HL-60/S4 treated with retinoic acid at 250 ng/mL for 4 days and 3 days (cell line): ENCODE measurements around the gene PARG.
"Not testable (repeated sequence)": the region's sequence is repeated elsewhere in the genome, so short reads cannot be mapped to it uniquely, and the experiment has no call there.

ENCODE experiments used
- in situ Hi-C: fragments of 300-500 bp; cut with MboI; formaldehyde crosslinking; loops from 2 replicates; pipeline ENCODE4 v1.7.0; 2022; ENCODE audit warnings: low sequenced_read_pairs

PARG gene

DNA sequence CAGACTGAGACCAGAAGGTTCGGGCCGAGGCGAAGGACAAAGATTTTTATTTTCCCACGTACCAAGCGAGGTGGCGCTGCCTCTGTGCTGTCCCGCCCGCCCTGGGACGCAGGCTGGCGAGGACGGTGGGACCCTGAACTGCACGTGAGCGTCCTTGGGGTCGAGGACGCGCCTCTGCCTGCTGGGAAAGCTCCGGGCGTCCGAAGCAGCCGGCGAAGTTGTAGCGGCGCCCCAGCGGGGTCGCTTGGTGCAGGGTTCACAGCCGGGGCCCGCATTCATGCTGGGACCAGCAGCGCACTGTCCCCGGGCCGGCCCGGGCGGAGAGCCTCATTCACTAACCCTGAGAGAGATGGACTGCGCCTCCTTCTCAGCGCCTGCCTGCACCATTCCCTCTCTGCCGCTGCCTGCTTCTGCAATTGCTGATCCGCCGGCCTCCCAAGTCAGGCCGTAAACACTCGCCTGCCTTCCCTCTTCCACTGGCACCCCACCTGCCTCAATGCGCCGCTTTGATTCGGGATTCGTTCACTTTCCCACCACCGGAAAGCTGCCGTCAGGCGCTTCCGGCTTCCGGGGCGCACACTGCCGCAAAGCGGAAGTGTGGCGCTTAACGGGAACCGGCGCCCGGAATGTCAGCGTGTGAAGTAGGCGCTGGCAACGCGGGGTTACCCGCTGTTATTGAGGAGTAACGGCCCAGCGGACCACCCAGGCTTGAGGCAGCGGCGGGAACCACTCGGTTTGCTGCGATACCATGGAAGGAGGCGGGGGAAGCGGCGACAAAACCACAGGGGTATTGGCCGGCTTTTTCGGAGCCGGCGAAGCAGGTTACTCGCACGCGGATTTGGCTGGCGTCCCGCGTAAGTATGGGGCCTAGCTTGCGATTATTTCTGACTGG, at the start of gene PARG, which contains the start of gene TIMM23B:
Gene PARG (minus strand): TSS at position 581 of the 892 bp plus-strand sequence. CDS start 302 bp downstream, at position 279.
Gene TIMM23B (plus strand): TSS at position 607 of the 892 bp plus-strand sequence. CDS start 142 bp downstream, at position 749.
- in situ Hi-C loops, result not testable (repeated sequence)

DNA sequence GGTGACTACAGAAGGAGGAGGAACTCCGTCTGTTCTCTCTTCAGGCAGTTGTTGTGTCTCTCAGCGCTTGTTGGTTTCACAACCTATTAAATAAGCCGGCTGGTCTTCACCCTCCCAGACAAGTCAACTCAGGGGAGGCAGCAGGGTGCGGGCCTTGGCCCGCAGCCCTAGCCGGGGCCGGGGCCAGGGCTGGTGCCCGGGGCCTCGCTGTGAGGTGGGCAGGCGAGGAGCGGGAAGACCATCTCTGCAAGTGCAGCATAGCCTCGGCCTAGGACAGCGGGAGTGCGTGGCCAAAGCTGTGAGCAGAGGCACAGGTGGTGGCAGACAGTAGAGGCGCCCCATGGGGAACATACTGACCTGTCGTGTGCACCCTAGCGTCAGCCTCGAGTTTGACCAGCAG, 46.5 kb upstream of the PARG start, which contains the start of gene AGAP6:
Gene AGAP6 (plus strand): TSS at position 31 of the 400 bp plus-strand sequence. CDS start 310 bp downstream, at position 341.
- in situ Hi-C loops, result not testable (repeated sequence)

DNA sequence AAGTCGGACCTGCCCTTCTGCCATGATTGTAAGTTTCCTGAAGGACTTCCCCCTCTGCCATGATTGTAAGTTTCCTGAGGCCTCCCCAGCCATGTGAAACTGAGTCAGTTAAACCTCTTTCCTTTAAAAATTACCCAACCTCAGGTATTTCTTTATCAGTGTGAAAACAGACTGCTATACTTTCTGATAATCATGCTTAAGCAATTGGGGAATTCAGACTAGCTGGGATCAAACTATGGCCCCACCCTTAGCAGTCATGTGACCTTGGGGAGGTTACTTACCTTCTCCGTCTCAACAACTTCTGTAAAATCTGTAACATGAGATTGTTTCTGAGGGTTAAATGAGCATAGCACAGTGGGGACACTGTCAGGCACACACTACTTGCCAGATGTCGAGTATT, 45.4 kb upstream of the PARG start:
- in situ Hi-C loops, result not testable (repeated sequence)

DNA sequence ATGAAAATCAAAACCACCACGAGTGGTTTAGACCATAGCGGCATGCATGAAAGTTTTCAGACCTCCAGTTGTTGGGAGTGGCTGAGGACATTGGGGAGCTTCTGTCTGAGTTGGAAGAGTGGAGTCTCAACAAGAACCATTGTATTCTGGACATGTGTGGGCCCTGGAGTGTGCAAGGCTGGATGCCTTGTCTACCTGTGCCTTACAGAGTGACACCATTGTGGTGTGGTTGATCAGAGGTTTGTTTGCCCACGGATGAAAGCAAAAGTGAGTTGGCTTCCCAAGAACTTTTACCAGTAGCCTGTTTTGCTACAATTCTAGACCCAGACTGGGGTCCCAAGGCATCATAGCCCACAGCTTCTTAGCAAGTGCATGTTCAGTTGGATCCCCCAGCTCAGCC, 35.9 kb upstream of the PARG start:
- in situ Hi-C loops, result not testable (repeated sequence)

DNA sequence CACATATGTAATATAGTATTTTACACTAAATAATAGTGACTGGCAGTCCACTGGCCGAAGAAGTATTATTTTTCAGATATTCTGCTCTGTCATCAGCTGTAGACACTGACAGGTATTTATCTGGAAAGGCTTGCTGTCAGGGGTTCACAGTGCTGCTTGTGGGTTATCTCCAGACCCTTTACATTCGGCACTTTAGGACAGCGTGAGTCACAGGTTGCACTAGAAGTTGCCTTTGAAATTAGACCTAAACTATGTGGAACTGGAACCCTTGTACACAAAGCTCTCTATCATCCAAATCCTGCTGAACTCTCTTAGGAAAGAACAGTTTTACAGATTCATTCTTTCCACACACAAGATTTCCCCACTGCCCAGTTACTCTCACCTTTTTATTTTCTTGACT, 30.3 kb upstream of the PARG start:
- in situ Hi-C loops, result not testable (repeated sequence)

DNA sequence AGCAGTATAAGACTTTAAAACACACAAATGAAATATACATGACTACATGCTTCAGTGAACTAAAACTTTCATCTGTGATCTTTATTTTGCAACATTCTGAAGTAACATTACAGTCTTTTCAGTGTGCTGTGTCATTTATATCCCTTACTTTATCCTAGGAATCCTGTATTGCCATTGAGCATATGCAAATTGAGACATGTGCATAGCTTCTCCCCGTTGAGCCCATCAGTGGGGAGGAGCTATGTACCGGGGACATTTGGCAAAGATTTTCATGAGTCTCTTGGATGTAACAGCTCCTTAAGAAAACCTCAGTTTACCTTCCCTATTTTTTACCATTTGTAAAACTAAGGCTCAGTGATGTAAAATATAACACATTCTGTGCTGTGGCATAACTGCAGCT, 29.6 kb upstream of the PARG start:
- in situ Hi-C loops, result not testable (repeated sequence)

DNA sequence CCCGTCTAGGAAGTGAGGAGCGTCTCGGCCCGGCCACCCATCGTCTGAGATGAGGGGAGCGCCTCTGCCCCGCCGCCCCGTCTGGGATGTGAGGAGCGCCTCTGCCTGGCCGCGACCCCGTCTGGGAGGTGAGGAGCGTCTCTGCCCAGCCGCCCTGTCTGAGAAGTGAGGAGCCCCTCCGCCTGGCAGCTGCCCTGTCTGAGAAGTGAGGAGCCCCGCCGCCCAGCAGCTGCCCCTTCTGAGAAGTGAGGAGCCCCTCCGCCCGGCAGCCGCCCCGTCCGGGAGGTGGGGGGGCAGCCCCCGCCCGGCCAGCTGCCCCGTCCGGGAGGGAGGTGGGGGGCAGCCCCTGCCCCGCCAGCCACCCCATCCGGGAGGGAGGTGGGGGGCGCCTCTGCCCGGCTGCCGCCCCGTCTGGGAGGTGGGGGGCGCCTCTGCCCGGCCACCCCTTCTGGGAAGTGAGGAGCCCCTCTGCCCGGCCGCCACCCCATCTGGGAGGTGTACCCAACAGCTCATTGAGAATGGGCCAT, 28.6 kb upstream of the PARG start:
- in situ Hi-C loops, result not testable (repeated sequence)

DNA sequence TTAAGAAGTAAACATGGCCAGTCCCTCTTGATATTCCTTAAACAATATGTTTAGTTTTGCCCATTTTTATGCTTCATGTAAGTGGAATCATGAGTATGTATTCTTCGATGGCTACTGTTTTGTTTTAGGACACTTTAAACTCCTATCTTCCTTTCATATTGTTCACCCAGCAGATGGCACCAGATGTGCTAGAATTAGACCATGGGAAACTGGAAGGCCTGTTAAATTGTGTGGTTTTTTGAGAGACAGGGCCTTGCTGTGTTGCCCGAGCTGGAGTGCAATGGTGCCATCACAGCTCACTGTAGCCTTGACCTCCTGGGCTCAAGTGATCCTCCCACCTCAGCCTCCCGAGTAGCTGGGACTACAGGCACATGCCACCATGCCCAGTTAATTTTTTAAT, 11.3 kb upstream of the PARG start:
- in situ Hi-C loops, result not testable (repeated sequence)

DNA sequence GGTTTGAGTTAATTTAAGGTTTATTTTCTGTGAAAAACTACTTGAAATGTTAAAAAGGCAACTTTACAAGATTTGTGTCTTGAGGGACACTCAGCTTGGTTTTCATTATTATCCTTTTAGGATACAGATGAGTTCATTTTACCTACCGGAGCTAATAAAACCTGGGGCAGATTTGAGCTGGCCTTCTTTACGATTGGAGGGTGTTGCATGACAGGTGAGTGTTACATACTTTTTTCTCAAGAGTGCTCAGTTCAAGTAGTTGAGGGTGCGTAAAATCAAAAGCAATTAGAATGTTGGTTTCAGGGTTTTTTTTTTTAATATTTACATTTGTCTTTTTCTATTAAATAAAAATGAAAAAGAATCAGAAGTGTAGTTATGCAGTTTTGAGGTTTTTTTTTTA, 10.2 kb upstream of the PARG start:
- in situ Hi-C loops, result not testable (repeated sequence)

DNA sequence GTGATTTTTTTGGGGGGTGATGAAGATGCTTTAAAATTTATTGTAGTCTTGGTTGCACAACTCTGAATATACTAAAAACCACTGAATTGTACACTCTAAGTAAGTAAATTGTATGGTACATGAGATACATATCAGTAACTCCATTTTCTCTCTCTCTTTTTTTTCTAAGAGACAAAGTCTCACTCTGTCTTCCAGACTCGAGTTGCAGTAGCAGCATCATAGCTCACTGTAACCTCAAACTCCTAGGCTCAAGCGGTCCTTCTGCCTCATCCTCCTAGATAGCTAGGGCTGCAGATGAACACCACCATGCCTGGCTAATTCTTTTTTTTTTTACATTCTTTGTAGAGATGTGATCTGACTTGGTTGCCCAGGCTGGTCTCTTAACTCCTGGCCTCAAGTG, 6.9 kb upstream of the PARG start:
- in situ Hi-C loops, result not testable (repeated sequence)

DNA sequence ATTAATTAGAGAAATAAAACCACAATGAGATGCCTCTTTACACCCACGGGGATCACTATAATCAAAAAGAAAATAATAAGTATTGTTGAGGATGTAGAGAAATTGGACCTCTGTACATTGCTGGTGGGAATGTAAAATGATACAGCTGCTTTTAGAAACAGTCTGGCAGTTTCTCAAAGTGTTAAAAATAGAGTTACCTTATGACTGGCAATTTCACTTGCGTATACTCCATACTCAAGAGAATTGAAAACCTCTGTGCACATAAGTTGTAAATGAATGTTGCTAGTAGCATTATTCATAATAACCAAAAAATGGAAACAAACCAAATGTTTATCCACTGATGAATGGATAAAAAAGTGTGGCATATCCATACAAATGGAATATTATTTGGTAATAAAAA, 6.3 kb upstream of the PARG start:
- in situ Hi-C loops, result not testable (repeated sequence)

DNA sequence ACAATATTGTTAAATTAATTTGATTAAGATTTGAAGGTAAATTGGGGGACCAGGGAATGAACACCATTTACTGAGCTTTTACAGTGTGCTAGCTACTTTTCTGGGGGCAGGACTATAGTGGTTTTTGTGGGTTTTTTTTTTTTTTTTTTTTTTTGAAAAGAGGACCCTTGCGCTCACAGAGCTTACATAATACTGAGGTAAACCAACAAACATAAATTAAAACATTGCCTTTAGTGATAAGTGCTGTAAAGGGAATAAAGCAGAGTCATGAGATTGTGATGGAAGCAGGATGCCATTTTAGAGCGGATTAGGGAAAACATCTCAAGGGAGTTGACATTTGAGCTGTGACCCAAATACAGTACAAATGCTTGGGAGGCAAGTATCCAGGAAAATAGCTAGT, 1.8 kb upstream of the PARG start:
- in situ Hi-C loops, result not testable (repeated sequence)

DNA sequence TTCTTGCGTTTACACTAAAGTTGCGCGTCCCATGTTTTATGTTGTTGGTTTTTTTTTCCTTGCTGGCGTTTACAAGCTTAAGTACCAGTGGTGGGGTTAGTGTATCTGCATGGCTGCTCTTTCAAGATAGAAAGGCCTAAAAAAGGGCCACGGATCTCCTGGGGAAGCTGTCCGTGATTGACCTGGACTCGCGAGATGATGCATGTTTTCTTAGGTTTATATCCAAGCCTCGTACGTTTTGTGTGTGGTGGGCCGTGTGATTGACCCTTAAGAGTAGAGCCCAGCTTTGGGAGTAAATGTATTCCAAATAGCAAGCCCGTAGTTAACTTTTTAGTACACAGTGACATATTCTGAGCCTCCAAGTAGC, 495 bp upstream of the PARG start:
- in situ Hi-C loops, result not testable (repeated sequence)

DNA sequence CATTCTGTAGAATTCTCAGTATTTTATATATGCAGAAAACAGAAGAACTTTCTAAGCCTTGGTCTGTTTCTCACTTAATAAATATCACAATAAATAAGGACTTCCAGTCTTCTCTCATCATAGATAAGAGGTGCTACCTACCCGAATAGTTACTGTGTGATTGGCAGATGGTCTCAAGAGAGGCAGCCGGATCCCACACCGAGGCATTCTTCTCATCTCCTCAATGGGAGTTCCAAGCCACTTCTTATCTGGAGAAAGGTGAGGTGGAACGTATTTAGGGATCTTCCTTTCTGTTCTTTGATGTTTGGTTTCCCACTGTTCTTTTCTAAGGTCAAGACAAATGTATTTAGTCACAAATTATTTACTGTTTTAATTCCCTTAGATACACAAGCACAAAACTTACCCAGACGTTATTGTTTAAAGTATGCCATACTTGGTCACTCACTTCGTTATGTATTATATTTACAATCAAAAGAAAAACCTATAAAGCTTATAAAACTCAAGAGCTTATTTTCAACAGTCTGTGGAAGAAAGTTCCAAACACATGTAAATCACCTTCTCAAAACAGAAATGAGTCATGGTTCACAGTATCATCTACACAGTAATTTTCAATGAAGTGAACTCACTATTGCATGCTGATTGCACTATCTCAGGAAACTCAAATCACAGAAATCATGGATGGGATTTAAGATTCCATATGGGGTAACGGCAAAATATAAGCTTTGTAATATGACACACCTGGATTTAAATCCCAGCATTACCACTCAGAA, 9.7 kb downstream of the PARG start:
- in situ Hi-C loops, result not testable (repeated sequence)

DNA sequence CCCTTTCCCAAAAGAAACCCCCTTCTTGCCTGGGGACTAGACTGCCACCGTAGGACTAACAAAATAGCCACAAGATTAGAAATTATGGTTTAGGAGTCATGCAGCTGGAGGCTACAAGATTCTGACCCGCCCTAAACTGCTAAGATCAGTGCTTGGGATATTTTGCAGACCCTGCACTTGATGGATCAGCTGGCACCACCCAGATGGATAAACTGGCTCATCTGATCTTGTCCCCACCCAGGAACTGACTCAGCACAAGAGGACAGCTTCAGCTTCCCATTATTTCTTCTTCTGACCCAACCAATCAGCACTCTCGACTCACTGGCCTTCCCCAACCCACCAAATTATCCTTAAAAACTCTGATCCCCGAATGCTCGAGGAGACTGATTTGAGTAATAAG, 10.6 kb downstream of the PARG start:
- in situ Hi-C loops, result not testable (repeated sequence)

DNA sequence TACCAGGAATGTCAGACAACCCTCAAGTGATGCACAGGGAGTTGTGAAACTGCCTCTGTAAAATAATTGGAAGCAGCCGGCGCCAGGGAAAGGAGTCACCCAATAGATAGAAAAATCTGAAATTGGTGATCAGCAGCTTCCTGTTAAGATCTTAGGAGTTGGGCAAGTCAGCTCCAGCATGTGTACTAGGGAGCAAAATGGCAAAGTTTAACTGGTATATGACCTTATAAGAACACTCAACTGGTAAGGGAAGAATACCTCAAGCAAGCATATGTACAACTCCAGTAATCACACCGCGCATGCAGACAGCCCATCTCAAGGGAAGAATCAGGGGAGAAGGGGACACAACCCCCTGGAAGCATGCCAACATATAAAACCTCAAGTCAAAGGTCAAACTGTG, 18.3 kb downstream of the PARG start:
- in situ Hi-C loops, result not testable (repeated sequence)

DNA sequence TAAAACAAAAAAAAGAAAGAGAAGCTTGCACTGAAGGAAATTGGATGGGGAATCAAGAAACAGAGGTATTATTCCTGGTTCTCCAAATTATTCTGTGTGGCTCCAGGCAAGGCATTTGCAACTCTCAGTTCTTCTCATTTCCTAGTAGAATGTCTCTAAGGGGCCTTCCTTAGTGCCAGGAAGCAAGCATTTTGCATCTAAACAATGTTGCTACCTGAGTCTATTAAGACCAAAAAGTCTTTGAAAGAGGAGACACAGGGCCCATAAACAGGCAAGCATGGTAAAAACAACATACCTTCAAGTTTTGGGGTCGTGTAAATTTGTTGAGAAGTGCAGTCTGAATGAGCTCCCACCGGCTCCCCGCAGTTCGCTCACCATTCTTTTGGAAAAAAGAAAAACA, 19.8 kb downstream of the PARG start:
- in situ Hi-C loops, result not testable (repeated sequence)

DNA sequence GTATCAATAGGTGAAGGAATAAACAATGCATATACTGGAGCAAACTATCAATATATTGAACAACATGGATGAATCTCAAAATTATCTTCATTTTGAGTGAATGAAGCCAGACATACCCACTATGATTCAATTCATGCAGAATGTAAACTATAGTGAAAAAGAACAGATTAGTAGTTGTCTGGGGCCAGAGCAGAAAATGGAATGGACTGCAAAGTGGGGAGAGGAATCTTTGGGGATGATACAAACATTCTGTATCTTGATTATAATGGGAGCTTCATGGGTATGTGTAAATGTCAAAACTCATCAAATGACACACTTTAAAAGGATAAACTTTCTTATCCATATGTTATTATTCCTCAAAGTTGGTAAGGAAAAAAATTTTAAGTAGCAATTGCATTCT, 23.9 kb downstream of the PARG start:
- in situ Hi-C loops, result not testable (repeated sequence)

DNA sequence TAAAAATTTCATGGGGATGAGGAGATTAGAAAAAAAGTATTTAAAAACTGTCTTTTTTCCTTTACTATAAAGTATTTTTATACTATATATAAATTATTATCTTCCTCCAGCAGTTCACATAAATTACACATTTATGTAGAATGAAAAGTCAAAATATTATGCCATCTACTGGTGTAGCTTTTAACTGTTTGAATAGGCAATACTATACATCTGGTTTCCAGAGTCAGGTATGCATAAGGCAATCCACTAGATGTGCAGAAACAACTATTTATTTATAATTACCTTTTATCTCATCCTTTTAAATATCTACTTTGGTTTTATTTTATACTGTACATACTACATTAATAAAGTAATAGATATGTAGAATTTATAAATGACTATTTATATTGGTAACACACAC, 25.4 kb downstream of the PARG start:
- in situ Hi-C loops, result not testable (repeated sequence)

DNA sequence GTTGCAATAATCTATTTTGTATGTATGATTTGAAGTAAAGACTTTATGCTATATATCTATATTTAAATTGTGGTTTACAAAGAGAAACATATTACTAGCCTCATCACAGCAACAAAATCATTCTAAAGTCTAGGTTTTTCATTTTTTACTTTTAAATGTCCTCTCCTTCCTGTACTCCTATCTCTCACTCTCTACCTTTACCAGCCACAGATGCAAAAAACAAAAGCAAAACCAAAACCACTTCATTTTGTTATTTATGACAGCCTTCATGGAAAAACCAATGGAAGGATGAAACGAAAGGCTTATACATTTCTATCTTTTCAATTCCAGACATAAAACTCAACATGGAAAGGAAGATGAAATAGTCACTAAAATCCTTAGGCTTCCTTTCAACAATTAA, 31.5 kb downstream of the PARG start:
- in situ Hi-C loops, result not testable (repeated sequence)

DNA sequence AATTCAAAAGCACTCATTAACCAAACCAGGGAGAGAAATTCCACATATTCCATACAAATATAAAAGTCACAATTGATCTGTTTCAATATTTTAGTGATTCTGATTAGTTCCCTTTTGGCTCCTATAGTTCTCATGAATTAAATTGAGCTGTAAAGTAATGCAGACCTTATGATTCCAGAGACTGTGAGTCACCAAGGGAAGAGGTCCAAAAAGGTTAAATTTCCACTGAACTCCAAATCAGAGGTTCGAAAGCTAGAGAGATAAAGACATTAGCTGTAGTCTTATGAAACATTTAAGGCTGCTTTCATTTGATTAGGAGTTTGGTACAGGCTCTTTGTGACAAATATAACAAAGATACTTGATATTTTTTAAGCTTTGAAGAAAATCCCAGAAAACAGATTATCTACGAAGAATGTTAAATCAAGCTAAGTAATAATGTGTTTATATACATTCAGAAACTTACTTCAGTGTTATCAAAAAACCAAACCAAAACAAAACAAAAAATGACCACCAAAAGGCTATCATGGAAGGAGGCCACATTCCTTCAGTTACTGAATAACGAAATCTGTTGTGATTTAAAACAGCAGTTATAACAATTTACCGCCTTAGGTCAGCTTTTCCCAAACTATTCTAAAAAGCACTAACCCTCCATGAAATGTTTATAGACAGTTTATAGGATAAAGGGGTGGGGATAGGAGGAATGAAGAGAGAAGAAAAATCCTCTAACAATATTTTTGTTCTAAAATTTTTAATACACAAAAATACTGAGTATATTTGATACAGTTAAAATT, 33.3 kb downstream of the PARG start:
- in situ Hi-C loops, result not testable (repeated sequence)
